Chondrocyte (in vitro differentiated cells): Measurements from ENCODE around the gene NEDD4L. TPM values are rescaled to one million over a fixed set of nuclear protein-coding genes. Genes with fewer than 3 reads are reported as not detected.

Source experiments
- DNase-seq: peaks from one replicate; pipeline ENCODE4 v3.0.0; 2021; ENCODE audit warnings: mixed read lengths, low spot score
- H3K27ac Mint-ChIP-seq: one replicate; pipeline ENCODE4 v1.8.0; 2021; ENCODE audit warnings: mild to moderate bottlenecking, moderate library complexity, mixed read lengths; ENCODE audit not compliant: unreplicated experiment
- H3K27me3 Mint-ChIP-seq: 2 replicates; pipeline ENCODE4 v1.8.0; 2021; ENCODE audit warnings: low read depth, mixed read lengths
- H3K36me3 Mint-ChIP-seq: 2 replicates; pipeline ENCODE4 v1.8.0; 2021; ENCODE audit warnings: low read depth, mixed read lengths
- H3K4me1 Mint-ChIP-seq: 2 replicates; pipeline ENCODE4 v1.8.0; 2021; ENCODE audit warnings: low read depth, mild to moderate bottlenecking, mixed read lengths
- H3K4me3 Mint-ChIP-seq: one replicate; pipeline ENCODE4 v1.8.0; 2021; ENCODE audit warnings: mild to moderate bottlenecking, moderate library complexity, mixed read lengths; ENCODE audit not compliant: unreplicated experiment
- H3K9me3 Mint-ChIP-seq: 2 replicates; pipeline ENCODE4 v1.8.0; 2021; ENCODE audit warnings: low read depth, mixed read lengths
- total RNA-seq: library from RNA; stranded (reverse); gene quantifications from 3 replicates; pipeline ENCODE4 v1.2.1, GENCODE V29; 2021
- TF ChIP-seq, protein P1 (sequence below): fragments of 200-600 bp; sonication (generic); IDR thresholded peaks from 2 replicates; pipeline ENCODE4 v1.5.0; 2021; ENCODE audit warnings: antibody characterized with exemption, mild to moderate bottlenecking, moderate library complexity

The NEDD4L gene
- total RNA-seq, 1 donor from 2014 or later: 25.8 TPM

DNA sequence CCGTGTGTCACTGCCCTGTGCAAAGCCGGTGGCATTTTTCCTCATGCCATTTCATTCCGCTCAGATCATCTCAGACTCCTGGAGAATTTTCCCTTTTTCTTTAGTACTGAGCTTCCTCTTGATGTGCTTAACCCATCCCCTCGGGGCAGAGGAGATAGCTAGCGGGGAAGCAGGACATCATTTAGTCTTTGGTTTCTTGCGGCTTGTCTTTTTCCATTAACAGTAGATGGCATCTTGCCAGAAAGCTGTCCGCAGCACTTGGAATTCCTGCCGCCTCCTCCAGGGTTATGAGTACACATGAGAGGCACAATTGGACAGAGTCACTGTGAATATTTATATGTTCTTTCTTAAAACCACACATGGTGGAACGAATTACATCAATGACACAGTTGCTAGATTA lies 358.2 kb downstream of the NEDD4L start:
- no peaks in the 10 kb centered on the region for H3K9me3 Mint-ChIP-seq
- DNase-seq: no peak
- TF ChIP-seq, protein P1, sequence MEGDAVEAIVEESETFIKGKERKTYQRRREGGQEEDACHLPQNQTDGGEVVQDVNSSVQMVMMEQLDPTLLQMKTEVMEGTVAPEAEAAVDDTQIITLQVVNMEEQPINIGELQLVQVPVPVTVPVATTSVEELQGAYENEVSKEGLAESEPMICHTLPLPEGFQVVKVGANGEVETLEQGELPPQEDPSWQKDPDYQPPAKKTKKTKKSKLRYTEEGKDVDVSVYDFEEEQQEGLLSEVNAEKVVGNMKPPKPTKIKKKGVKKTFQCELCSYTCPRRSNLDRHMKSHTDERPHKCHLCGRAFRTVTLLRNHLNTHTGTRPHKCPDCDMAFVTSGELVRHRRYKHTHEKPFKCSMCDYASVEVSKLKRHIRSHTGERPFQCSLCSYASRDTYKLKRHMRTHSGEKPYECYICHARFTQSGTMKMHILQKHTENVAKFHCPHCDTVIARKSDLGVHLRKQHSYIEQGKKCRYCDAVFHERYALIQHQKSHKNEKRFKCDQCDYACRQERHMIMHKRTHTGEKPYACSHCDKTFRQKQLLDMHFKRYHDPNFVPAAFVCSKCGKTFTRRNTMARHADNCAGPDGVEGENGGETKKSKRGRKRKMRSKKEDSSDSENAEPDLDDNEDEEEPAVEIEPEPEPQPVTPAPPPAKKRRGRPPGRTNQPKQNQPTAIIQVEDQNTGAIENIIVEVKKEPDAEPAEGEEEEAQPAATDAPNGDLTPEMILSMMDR: peak; percentile 52
- H3K4me1 Mint-ChIP-seq: peaks cover 17% of the 10 kb centered on the region
- peak overlapping the region; percentile 32 for H3K27ac Mint-ChIP-seq
- no peak overlapping the region for H3K4me3 Mint-ChIP-seq
- peaks cover 2% of the 10 kb centered on the region for H3K36me3 Mint-ChIP-seq
- no peaks in the 10 kb centered on the region for H3K27me3 Mint-ChIP-seq

DNA sequence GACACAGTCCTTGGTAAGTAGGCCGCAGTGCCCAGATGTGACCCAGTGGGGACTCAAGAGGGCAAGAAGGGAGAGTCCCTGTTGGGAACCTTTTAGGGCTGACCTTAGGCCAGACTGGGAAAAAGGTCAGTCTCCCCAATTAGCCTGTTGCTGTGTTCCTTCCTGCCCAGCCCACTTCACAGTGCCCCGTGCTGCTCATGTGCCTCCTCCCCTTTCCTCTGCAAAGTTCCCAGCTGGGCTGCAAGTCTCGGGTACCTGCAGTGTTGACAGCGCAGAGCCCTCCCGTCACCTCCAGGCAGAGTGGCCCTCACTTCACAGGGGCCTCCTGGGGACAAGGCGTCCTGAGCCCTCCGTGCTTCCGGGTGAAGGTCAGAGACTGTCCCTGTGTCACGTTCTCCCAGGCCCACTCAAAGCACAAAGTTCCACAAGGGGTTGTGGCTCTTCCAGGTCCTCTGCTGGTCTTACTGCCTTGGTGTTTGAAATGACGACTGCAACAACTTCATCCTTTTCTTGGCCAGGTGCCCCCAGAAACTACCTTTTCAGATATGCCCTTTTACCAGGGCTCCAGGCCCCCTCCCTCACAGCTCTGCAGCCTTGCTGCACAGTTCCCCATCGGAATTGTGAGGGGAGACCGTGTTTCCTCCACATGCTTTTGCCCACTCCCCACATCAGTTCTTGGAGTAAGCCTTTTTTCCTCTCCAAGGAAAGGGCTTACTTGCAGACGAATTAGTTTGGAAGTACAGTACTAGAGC lies 359.1 kb downstream of the NEDD4L start:
- DNase-seq: no peak
- H3K27ac Mint-ChIP-seq: no peak overlapping the region
- no peaks in the 10 kb centered on the region for H3K36me3 Mint-ChIP-seq
- H3K9me3 Mint-ChIP-seq: no peaks in the 10 kb centered on the region
- peaks cover 17% of the 10 kb centered on the region for H3K4me1 Mint-ChIP-seq
- no peak overlapping the region for H3K4me3 Mint-ChIP-seq
- H3K27me3 Mint-ChIP-seq: no peaks in the 10 kb centered on the region
- TF ChIP-seq, protein P1: no peak

DNA sequence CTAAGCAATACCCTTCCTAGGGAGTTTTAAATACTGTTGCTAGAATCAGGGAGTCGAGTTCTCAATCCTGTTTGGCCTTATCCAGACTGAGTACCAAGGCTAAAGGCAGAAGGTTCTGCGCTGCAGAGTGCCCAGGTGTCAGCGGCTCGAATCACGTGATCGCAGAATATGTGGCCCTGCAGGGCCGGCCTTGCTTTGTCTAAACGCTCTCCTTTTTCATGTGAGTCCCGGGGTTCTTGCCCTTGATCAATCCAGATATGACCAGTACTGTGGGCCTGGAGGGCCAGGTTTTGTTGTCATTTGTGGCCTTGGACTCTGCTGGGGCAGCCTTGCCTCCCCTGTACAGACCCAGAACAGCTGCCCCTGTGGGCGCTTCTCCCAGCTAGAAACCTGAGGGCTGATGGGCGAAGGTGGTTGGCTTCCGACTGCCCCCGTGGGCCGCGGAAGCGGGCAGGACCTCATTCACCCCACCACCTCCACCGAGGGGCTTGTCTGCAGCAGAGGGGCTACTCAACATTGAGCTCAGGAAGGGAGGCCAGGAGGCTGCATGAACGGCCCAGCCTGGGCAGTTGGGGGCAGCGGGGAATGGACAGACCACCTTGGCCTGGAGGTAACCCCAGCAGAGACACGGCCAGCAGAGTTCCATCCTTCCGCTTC lies 359.9 kb downstream of the NEDD4L start:
- H3K4me3 Mint-ChIP-seq: no peak overlapping the region
- no peak overlapping the region for H3K27ac Mint-ChIP-seq
- peaks cover 17% of the 10 kb centered on the region for H3K4me1 Mint-ChIP-seq
- no peaks in the 10 kb centered on the region for H3K9me3 Mint-ChIP-seq
- DNase-seq: no peak
- H3K36me3 Mint-ChIP-seq: no peaks in the 10 kb centered on the region
- TF ChIP-seq, protein P1: no peak
- no peaks in the 10 kb centered on the region for H3K27me3 Mint-ChIP-seq

DNA sequence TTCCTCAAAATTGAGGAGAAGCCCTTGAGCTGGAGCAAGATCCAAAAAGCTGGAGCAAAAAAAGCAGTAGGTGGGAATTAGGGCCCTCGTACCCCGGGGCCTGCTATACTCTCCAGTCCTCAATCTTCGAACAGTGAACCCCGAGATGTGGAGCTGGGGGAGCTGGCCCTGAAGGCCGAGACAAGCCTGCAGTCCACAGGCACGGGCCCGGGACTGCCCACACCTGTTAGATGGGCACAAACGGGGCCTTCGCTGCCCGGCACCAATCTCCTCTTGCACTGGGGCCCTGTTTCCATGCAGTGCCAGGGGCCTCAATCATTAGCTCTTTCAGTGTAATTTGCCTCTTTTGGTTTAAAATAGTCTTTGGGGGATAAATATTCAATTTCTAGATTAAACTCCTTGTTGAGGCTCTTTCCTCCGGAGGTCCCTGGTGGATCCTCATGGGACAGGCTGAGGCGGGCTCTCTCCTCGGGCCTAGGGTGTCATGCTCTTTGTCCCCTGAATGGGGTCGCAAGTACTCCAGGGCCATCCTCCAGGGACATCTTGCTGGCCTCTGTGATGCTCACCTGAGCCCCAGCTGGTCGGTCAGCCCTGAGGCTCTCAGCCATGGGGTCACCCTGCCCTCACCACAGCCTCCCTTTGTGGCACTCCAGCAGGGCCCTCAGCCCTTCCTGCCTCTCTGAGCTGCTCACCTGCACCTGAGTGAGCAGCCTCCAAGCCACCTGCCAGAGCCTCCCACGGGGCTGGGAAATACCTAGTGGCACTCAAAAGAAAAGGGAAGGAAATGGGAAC lies 361.3 kb downstream of the NEDD4L start:
- H3K4me3 Mint-ChIP-seq: no peak overlapping the region
- no peaks in the 10 kb centered on the region for H3K9me3 Mint-ChIP-seq
- H3K4me1 Mint-ChIP-seq: peaks cover 17% of the 10 kb centered on the region
- TF ChIP-seq, protein P1: no peak
- H3K27ac Mint-ChIP-seq: no peak overlapping the region
- no peak for DNase-seq
- no peaks in the 10 kb centered on the region for H3K36me3 Mint-ChIP-seq
- H3K27me3 Mint-ChIP-seq: no peaks in the 10 kb centered on the region

DNA sequence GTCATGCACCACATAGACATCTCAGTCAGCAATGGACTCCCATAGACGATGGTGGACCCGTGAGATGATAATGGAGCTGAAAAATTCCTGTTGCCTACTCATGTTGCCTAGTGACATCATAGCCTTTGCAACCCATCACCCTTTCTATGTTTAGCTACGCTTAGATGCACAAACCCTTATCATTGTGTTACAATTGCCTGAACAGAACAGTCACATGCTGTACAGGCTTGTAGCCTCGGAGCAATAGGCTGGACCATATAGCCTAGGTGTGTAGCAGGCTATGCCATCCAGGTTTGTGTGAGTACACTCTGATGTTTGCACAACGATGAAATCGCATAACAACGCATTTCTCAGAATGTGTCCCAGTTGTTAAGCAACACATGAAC lies 363.2 kb downstream of the NEDD4L start:
- TF ChIP-seq, protein P1: no peak
- Mint-ChIP-seq H3K27ac (no peak overlapping the region), H3K36me3 (no peaks in the 10 kb centered on the region), H3K4me3 (no peak overlapping the region), H3K9me3 (no peaks in the 10 kb centered on the region), H3K27me3 (no peaks in the 10 kb centered on the region), H3K4me1 (peaks cover 12% of the 10 kb centered on the region)
- DNase-seq: no peak
